Liver (tissue), 9 donors: ENCODE data around the gene CDK19. TPM values are rescaled to one million over a fixed set of nuclear protein-coding genes. Genes with fewer than 3 reads are reported as not detected.

Experiments
- DNase-seq: peaks from one replicate; pipeline ENCODE4 v3.0.0-alpha.2; 2017; ENCODE audit warnings: low spot score
- H3K27ac ChIP-seq, 2 donors: one replicate each; pipeline ENCODE4 v1.7.0; 2013; ENCODE audit warnings: inconsistent platforms in 2 of 2, low read length in 2 of 2, control low read depth in 1 of 2, low read depth in 1 of 2, mild to moderate bottlenecking in 1 of 2
- H3K27me3 ChIP-seq, 4 donors: one replicate each; pipeline versions ENCODE4 v1.6.1 to v1.7.0; 2013; ENCODE audit warnings: low read length in 3 of 4, inconsistent platforms in 1 of 4, mild to moderate bottlenecking in 1 of 4, moderate library complexity in 1 of 4; ENCODE audit not compliant: control insufficient read depth in 4 of 4, insufficient read depth in 4 of 4
- H3K36me3 ChIP-seq, 4 donors: one replicate each; pipeline versions ENCODE4 v1.6.1 to v1.7.0; 2013; ENCODE audit warnings: low read length in 3 of 4, mild to moderate bottlenecking in 3 of 4, low read depth in 1 of 4, moderate library complexity in 1 of 4; ENCODE audit not compliant: control insufficient read depth in 4 of 4, insufficient read depth in 3 of 4
- H3K4me1 ChIP-seq, 4 donors: one replicate each; pipeline versions ENCODE4 v1.6.1 to v1.7.0; 2013; ENCODE audit warnings: low read length in 3 of 4, mild to moderate bottlenecking in 3 of 4, moderate library complexity in 1 of 4; ENCODE audit not compliant: control insufficient read depth in 4 of 4, insufficient read depth in 4 of 4
- H3K4me3 ChIP-seq, 3 donors: one replicate each; pipeline versions ENCODE4 v1.6.1 to v1.7.0; 2013; ENCODE audit warnings: low read length in 3 of 3, control low read depth in 1 of 3, low read depth in 1 of 3, mild to moderate bottlenecking in 1 of 3
- H3K9ac ChIP-seq, 2 donors: one replicate each; pipeline ENCODE4 v1.7.0; 2013; ENCODE audit warnings: low read length in 2 of 2, mild to moderate bottlenecking in 2 of 2, moderate library complexity in 2 of 2, control low read depth in 1 of 2, low read depth in 1 of 2
- H3K9me3 ChIP-seq, 4 donors: one replicate each; pipeline versions ENCODE4 v1.6.1 to v1.7.0; 2013; ENCODE audit warnings: low read length in 3 of 4; ENCODE audit not compliant: control insufficient read depth in 4 of 4
- CTCF ChIP-seq: fragments of 150-350 bp; IDR thresholded peaks from 2 replicates; pipeline ENCODE4 v1.5.1; 2017; ENCODE audit warnings: improper control_type of control experiment, low read depth, low read length; ENCODE audit not compliant: missing input control
- EGR1 ChIP-seq, 2 donors: IDR thresholded peaks; 2 replicates each; pipeline ENCODE4 v1.6.1; 2016 to 2018; ENCODE audit warnings: antibody characterized with exemption in 2 of 2, low read depth in 2 of 2
- FOXA1 ChIP-seq: IDR thresholded peaks from 2 replicates; pipeline ENCODE4 v1.6.1; 2016; ENCODE audit warnings: antibody characterized with exemption
- FOXA2 ChIP-seq: IDR thresholded peaks from 2 replicates; pipeline ENCODE4 v1.6.1; 2016; ENCODE audit warnings: antibody characterized with exemption
- GABPA ChIP-seq, 2 donors: IDR thresholded peaks in 1 of 2; conservative IDR thresholded peaks in 1 of 2; 2 replicates each; pipeline ENCODE4 v1.6.1; 2016; ENCODE audit warnings: antibody characterized with exemption in 2 of 2, mild to moderate bottlenecking in 1 of 2, moderate library complexity in 1 of 2
- HNF4A ChIP-seq, 2 donors: conservative IDR thresholded peaks; 2 replicates each; pipeline ENCODE4 v1.6.1; 2016; ENCODE audit warnings: antibody characterized with exemption in 2 of 2, mild to moderate bottlenecking in 2 of 2
- HNF4G ChIP-seq: IDR thresholded peaks from 2 replicates; pipeline ENCODE4 v1.6.1; 2016; ENCODE audit warnings: antibody characterized with exemption
- JUND ChIP-seq, 2 donors: IDR thresholded peaks; 2 replicates each; pipeline ENCODE4 v1.6.1; 2016; ENCODE audit warnings: antibody characterized with exemption in 2 of 2
- MAX ChIP-seq: IDR thresholded peaks from 2 replicates; pipeline ENCODE4 v1.6.1; 2016; ENCODE audit warnings: antibody characterized with exemption
- NR2F2 ChIP-seq: IDR thresholded peaks from 2 replicates; pipeline ENCODE4 v1.6.1; 2016; ENCODE audit warnings: antibody characterized with exemption
- RAD21 ChIP-seq, 2 donors: IDR thresholded peaks; 2 replicates each; pipeline ENCODE4 v1.6.1; 2016; ENCODE audit warnings: antibody characterized with exemption in 2 of 2, mild to moderate bottlenecking in 2 of 2
- RXRA ChIP-seq, 2 donors: IDR thresholded peaks; 2 replicates each; pipeline ENCODE4 v1.6.1; 2017 to 2018; ENCODE audit warnings: antibody characterized with exemption in 2 of 2, mild to moderate bottlenecking in 1 of 2
- SP1 ChIP-seq: IDR thresholded peaks from 2 replicates; pipeline ENCODE4 v1.6.1; 2018; ENCODE audit warnings: antibody characterized with exemption, mild to moderate bottlenecking
- TAF1 ChIP-seq: conservative IDR thresholded peaks from 2 replicates; pipeline ENCODE4 v1.6.1; 2016; ENCODE audit warnings: antibody characterized with exemption, mild to moderate bottlenecking
- YY1 ChIP-seq: IDR thresholded peaks from 2 replicates; pipeline ENCODE4 v1.6.1; 2016; ENCODE audit warnings: antibody characterized with exemption, mild to moderate bottlenecking
- ZBTB33 ChIP-seq: IDR thresholded peaks from 2 replicates; pipeline ENCODE4 v1.6.1; 2016; ENCODE audit warnings: antibody characterized with exemption
- WGBS: extraction: QIAGEN DNeasy Blood & Tissue Kit; methylation state at CpG from one replicate; pipeline ENCODE4 v1.1.7; 2013; 5-methylcytosine and 5-hydroxymethylcytosine counted together
- polyA plus RNA-seq, 2 donors: library from polyadenylated mRNA; stranded (reverse) in 1 of 2; unstranded in 1 of 2; fragments of 200-250 nt in 1 of 2; fragments of >200 nt in 1 of 2; fragmentation: Nextera tagmentation in 1 of 2; extraction: Ambion mirVana in 1 of 2; gene quantifications; one replicate each; pipeline versions ENCODE4 v1.2.1 to v1.2.3, GENCODE V29; 2013 to 2015
- total RNA-seq, 2 donors: library from RNA; depleted of rRNA; stranded (reverse); fragments of >200 nt; gene quantifications; one replicate each; pipeline ENCODE4 v1.2.3, GENCODE V29; 2014
- TF ChIP-seq, protein P1 (sequence below): IDR thresholded peaks from 2 replicates; pipeline ENCODE4 v1.6.1; 2016; ENCODE audit warnings: antibody characterized with exemption
- TF ChIP-seq, protein P2 (sequence below): IDR thresholded peaks from 2 replicates; pipeline ENCODE4 v1.6.1; 2016; ENCODE audit warnings: antibody characterized with exemption, mild to moderate bottlenecking
- donor health status: healthy.
- donor health status: healthy.
- donor health status: healthy.
- donor health status: healthy.
- donor health status: healthy.

Gene CDK19
- total and polyA plus RNA-seq, 4 donors: 1.8 to 7.6 (median 3.9) TPM

GRCh38 chr6:110786696-110787095 lies 28.6 kb downstream of the CDK19 start:
- H3K27me3 ChIP-seq: no peaks in the 10 kb centered on the region
- no peak overlapping the region for H3K9ac ChIP-seq
- no peak overlapping the region for H3K27ac ChIP-seq
- TF ChIP-seq NR2F2 (no peak), SP1 (no peak), MAX (no peak), HNF4G (no peak), RXRA (IDR thresholded peaks at IDR 0.05) (no peak), EGR1 (IDR thresholded peaks at IDR 0.05; ENCODE audit: low read depth in 2 of 2) (no peak), RAD21 (IDR thresholded peaks at IDR 0.05) (no peak), JUND (IDR thresholded peaks at IDR 0.05) (no peak), FOXA2 (no peak), GABPA (IDR thresholded peaks at IDR 0.05 in 1 of 2, conservative IDR thresholded peaks at IDR 0.05 in 1 of 2) (no peak), ZBTB33 (no peak), TAF1 (no peak), HNF4A (conservative IDR thresholded peaks at IDR 0.05) (no peak), CTCF (no peak), FOXA1 (no peak)
- TF ChIP-seq, protein P1, sequence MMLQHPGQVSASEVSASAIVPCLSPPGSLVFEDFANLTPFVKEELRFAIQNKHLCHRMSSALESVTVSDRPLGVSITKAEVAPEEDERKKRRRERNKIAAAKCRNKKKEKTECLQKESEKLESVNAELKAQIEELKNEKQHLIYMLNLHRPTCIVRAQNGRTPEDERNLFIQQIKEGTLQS: no peak
- TF ChIP-seq, protein P2, sequence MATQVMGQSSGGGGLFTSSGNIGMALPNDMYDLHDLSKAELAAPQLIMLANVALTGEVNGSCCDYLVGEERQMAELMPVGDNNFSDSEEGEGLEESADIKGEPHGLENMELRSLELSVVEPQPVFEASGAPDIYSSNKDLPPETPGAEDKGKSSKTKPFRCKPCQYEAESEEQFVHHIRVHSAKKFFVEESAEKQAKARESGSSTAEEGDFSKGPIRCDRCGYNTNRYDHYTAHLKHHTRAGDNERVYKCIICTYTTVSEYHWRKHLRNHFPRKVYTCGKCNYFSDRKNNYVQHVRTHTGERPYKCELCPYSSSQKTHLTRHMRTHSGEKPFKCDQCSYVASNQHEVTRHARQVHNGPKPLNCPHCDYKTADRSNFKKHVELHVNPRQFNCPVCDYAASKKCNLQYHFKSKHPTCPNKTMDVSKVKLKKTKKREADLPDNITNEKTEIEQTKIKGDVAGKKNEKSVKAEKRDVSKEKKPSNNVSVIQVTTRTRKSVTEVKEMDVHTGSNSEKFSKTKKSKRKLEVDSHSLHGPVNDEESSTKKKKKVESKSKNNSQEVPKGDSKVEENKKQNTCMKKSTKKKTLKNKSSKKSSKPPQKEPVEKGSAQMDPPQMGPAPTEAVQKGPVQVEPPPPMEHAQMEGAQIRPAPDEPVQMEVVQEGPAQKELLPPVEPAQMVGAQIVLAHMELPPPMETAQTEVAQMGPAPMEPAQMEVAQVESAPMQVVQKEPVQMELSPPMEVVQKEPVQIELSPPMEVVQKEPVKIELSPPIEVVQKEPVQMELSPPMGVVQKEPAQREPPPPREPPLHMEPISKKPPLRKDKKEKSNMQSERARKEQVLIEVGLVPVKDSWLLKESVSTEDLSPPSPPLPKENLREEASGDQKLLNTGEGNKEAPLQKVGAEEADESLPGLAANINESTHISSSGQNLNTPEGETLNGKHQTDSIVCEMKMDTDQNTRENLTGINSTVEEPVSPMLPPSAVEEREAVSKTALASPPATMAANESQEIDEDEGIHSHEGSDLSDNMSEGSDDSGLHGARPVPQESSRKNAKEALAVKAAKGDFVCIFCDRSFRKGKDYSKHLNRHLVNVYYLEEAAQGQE: no peak
- WGBS: 88% methylated on average over 1 of the region's 1 CpG
- peaks cover 0 to 10% (median 5%) of the 10 kb centered on the region in 4 donors for H3K4me1 ChIP-seq
- H3K4me3 ChIP-seq: no peak overlapping the region
- no peaks in the 10 kb centered on the region for H3K9me3 ChIP-seq
- DNase-seq: no peak
- no peaks in the 10 kb centered on the region for H3K36me3 ChIP-seq

DNA sequence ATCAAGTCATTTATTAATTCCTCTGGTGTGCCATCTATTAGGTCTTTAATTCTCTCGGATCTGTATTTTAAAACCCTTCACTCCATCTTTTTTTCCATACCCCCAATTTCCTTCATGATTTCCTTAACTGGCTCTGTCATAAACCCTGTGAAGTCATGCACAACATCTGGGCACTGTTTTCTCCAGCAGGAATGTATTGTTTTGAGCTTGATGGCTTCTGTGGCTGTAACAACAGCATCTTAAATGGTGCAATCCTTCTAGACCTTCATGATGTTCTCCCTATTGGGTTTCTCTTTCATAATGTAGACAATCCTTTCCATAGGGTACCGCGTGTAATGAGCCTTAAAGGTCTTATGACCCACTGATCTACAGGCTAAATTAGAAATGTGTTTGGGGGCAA lies 29.0 kb downstream of the CDK19 start:
- no peaks in the 10 kb centered on the region for H3K36me3 ChIP-seq
- H3K4me1 ChIP-seq: peaks cover 2 to 13% (median 8%) of the 10 kb centered on the region in 4 donors
- no peak for DNase-seq
- 95% methylated on average over 3 of the region's 3 CpGs for WGBS
- H3K9ac ChIP-seq: no peak overlapping the region
- no peak overlapping the region for H3K27ac ChIP-seq
- H3K9me3 ChIP-seq: no peaks in the 10 kb centered on the region
- H3K4me3 ChIP-seq: no peak overlapping the region
- H3K27me3 ChIP-seq: no peaks in the 10 kb centered on the region
- TF ChIP-seq GABPA (IDR thresholded peaks at IDR 0.05 in 1 of 2, conservative IDR thresholded peaks at IDR 0.05 in 1 of 2) (no peak), ZBTB33 (no peak), YY1 (no peak)
- TF ChIP-seq, protein P2: no peak
